Vagina (tissue), 2 donors: Measurements from ENCODE around the gene PHF14. TPM values are rescaled to one million over a fixed set of nuclear protein-coding genes. Genes with fewer than 3 reads are reported as not detected.

Experiments used
- DNase-seq, 2 donors: peaks; one replicate each; pipeline ENCODE4 v3.0.0-alpha.2; 2017; ENCODE audit errors: extremely low spot score in 2 of 2
- H3K27ac ChIP-seq: fragments of 200-600 bp; sonication (generic); one replicate; pipeline ENCODE4 v1.5.1; 2019
- H3K27me3 ChIP-seq: fragments of 200-600 bp; sonication (generic); one replicate; pipeline ENCODE4 v1.5.1; 2019
- H3K36me3 ChIP-seq, 2 donors: fragments of 200-600 bp; sonication (generic); one replicate each; pipeline ENCODE4 v1.5.1; 2017 to 2019
- H3K4me1 ChIP-seq: fragments of 200-600 bp; sonication (generic); one replicate; pipeline ENCODE4 v1.5.1; 2019
- H3K4me3 ChIP-seq, 2 donors: fragments of 200-600 bp; sonication (generic); 1 replicate in 1 of 2; 2 replicates in 1 of 2; pipeline ENCODE4 v1.5.1; 2016 to 2019
- H3K9me3 ChIP-seq: fragments of 200-600 bp; sonication (generic); one replicate; pipeline ENCODE4 v1.5.1; 2019
- CTCF ChIP-seq, 3 experiments: fragments of 450-650 bp in 2 of 3; fragments of 200-600 bp in 1 of 3; sonication (generic) in 1 of 3; IDR thresholded peaks; one replicate each; pipeline ENCODE4 v1.5.1; 2017 to 2019; ENCODE audit warnings: antibody characterized with exemption in 3 of 3, mild to moderate bottlenecking in 2 of 3, moderate library complexity in 2 of 3
- POLR2A ChIP-seq, 2 donors: fragments of 450-650 bp; IDR thresholded peaks; one replicate each; pipeline ENCODE4 v1.6.1; 2017; ENCODE audit warnings: antibody characterized with exemption in 2 of 2, mild to moderate bottlenecking in 2 of 2, moderate library complexity in 2 of 2
- POLR2AphosphoS5 ChIP-seq, 2 donors: sonication (generic); formaldehyde crosslinking; IDR thresholded peaks; one replicate each; pipeline ENCODE4 v1.9.0; 2017; ENCODE audit warnings: antibody characterized with exemption in 2 of 2, mild to moderate bottlenecking in 2 of 2, low read depth in 1 of 2; ENCODE audit not compliant: insufficient read depth in 1 of 2
- intact Hi-C: fragments of 100-400 bp; cut with DNase I; formaldehyde crosslinking; loops from one replicate; pipeline ENCODE4 v1.15.1; 2023
- total RNA-seq: library from RNA; depleted of rRNA; stranded (reverse); fragments of >200 nt; gene quantifications from one replicate; pipeline ENCODE4 v1.2.3, GENCODE V29; 2016

The PHF14 gene
- total RNA-seq, 1 donor from 2014 or later, result 43.5 TPM

GRCh38 chr7:11212816-11213215 is 239.1 kb downstream of the PHF14 start:
- intact Hi-C loops, result no loop called here
- H3K4me3 ChIP-seq, result no peak overlapping the region
- no peaks in the 10 kb centered on the region for H3K36me3 ChIP-seq
- no peaks in the 10 kb centered on the region for H3K9me3 ChIP-seq
- no peak overlapping the region for H3K27ac ChIP-seq
- H3K27me3 ChIP-seq, result no peaks in the 10 kb centered on the region
- no peaks in the 10 kb centered on the region for H3K4me1 ChIP-seq
- TF ChIP-seq CTCF (IDR thresholded peaks at IDR 0.05) (no peak), POLR2A (IDR thresholded peaks at IDR 0.05) (no peak), POLR2AphosphoS5 (IDR thresholded peaks at IDR 0.05; ENCODE audit: insufficient read depth in 1 of 2, low read depth in 1 of 2) (no peak)
- no peak for DNase-seq

- Histone ChIP-seq H3K27me3 (no peaks in the 10 kb centered on the region), H3K9me3 (no peaks in the 10 kb centered on the region), H3K4me1 (no peaks in the 10 kb centered on the region), H3K27ac (no peak overlapping the region), H3K36me3 (no peaks in the 10 kb centered on the region), H3K4me3 (no peak overlapping the region)
- DNase-seq, result no peak
- intact Hi-C loops, result no loop called here
- TF ChIP-seq POLR2A (IDR thresholded peaks at IDR 0.05) (no peak), POLR2AphosphoS5 (IDR thresholded peaks at IDR 0.05; ENCODE audit: insufficient read depth in 1 of 2, low read depth in 1 of 2) (no peak), CTCF (IDR thresholded peaks at IDR 0.05) (no peak)
Measured at GRCh38 chr7:11213266-11213665, 239.6 kb downstream of the PHF14 start.

GRCh38 chr7:11216276-11216675 is 242.6 kb downstream of the PHF14 start:
- DNase-seq, result no peak
- Histone ChIP-seq H3K27ac (no peak overlapping the region), H3K36me3 (no peaks in the 10 kb centered on the region), H3K9me3 (no peaks in the 10 kb centered on the region), H3K27me3 (no peaks in the 10 kb centered on the region), H3K4me1 (no peaks in the 10 kb centered on the region), H3K4me3 (no peak overlapping the region)
- intact Hi-C loops, result no loop called here
- TF ChIP-seq POLR2A (IDR thresholded peaks at IDR 0.05), result no peak
- TF ChIP-seq CTCF (IDR thresholded peaks at IDR 0.05), result no peak
- no peak for TF ChIP-seq POLR2AphosphoS5 (IDR thresholded peaks at IDR 0.05; ENCODE audit: insufficient read depth in 1 of 2, low read depth in 1 of 2)

GRCh38 chr7:11217848-11218565 is 244.3 kb downstream of the PHF14 start:
- no peak overlapping the region for H3K4me3 ChIP-seq
- TF ChIP-seq POLR2A (IDR thresholded peaks at IDR 0.05), result no peak
- no peak for TF ChIP-seq POLR2AphosphoS5 (IDR thresholded peaks at IDR 0.05; ENCODE audit: insufficient read depth in 1 of 2, low read depth in 1 of 2)
- no peak for TF ChIP-seq CTCF (IDR thresholded peaks at IDR 0.05)
- H3K27me3 ChIP-seq, result no peaks in the 10 kb centered on the region
- DNase-seq, result no peak
- H3K27ac ChIP-seq, result no peak overlapping the region
- no peaks in the 10 kb centered on the region for H3K36me3 ChIP-seq
- no peaks in the 10 kb centered on the region for H3K4me1 ChIP-seq
- intact Hi-C loops, result no loop called here
- no peaks in the 10 kb centered on the region for H3K9me3 ChIP-seq
